Osteoblast (primary cell): ENCODE measurements around the gene TSSK6. TPM values are rescaled to one million over a fixed set of nuclear protein-coding genes. Genes with fewer than 3 reads are reported as not detected.
A peak's percentile ranks its signal among the peaks of the same experiment; 100 is the strongest.

Experiments
- DNase-seq: peaks from one replicate; pipeline ENCODE4 v3.0.0; 2011; ENCODE audit warnings: low spot score, mixed read lengths; ENCODE audit not compliant: insufficient read length; ENCODE audit errors: missing footprints
- H2AFZ ChIP-seq: 2 replicates; pipeline ENCODE4 v1.6.0; 2011; ENCODE audit warnings: mild to moderate bottlenecking, low read length
- H3K27ac ChIP-seq: 2 replicates; pipeline ENCODE4 v1.5.1; 2011; ENCODE audit warnings: mild to moderate bottlenecking, low read depth, low read length, moderate library complexity
- H3K27me3 ChIP-seq: 2 replicates; pipeline ENCODE4 v1.6.0; 2012; ENCODE audit warnings: mild to moderate bottlenecking, control low read depth, inconsistent platforms, low read length, moderate library complexity; ENCODE audit not compliant: insufficient read depth
- H3K36me3 ChIP-seq: 2 replicates; pipeline ENCODE4 v1.5.1; 2011; ENCODE audit warnings: mild to moderate bottlenecking, low read length, control low read depth, moderate library complexity; ENCODE audit not compliant: insufficient read depth
- H3K4me1 ChIP-seq: 2 replicates; pipeline ENCODE4 v1.5.1; 2011; ENCODE audit warnings: mild to moderate bottlenecking, low read length, control low read depth, moderate library complexity; ENCODE audit not compliant: insufficient read depth
- H3K4me2 ChIP-seq: 2 replicates; pipeline ENCODE4 v1.6.0; 2011; ENCODE audit warnings: mild to moderate bottlenecking, low read length; ENCODE audit not compliant: insufficient read depth
- H3K4me3 ChIP-seq: fragments of 200-600 bp; sonication (generic); 3 replicates; pipeline ENCODE4 v1.5.1; 2012; ENCODE audit warnings: mild to moderate bottlenecking, low read length, inconsistent platforms; ENCODE audit not compliant: insufficient read depth
- H3K79me2 ChIP-seq: 2 replicates; pipeline ENCODE4 v1.6.0; 2012; ENCODE audit warnings: mild to moderate bottlenecking, low read length, control low read depth, inconsistent platforms; ENCODE audit not compliant: insufficient read depth
- H3K9me3 ChIP-seq: 2 replicates; pipeline ENCODE4 v1.5.1; 2011; ENCODE audit warnings: low read depth, low read length, control low read depth
- H4K20me1 ChIP-seq: 2 replicates; pipeline ENCODE4 v1.6.0; 2012; ENCODE audit warnings: mild to moderate bottlenecking, low read length, control low read depth; ENCODE audit not compliant: insufficient read depth
- total RNA-seq: library from RNA; depleted of rRNA; stranded (reverse); fragments of >200 nt; gene quantifications from 2 replicates; pipeline ENCODE4 v1.2.3, GENCODE V29; 2012
- TF ChIP-seq, protein P1 (sequence below): IDR thresholded peaks from 2 replicates; pipeline ENCODE4 v1.5.1; 2011; ENCODE audit warnings: mild to moderate bottlenecking, low read depth, low read length, moderate library complexity; ENCODE audit errors: extremely low read depth

The TSSK6 gene
- total RNA-seq, 1 donor, result 4.3 TPM

DNA sequence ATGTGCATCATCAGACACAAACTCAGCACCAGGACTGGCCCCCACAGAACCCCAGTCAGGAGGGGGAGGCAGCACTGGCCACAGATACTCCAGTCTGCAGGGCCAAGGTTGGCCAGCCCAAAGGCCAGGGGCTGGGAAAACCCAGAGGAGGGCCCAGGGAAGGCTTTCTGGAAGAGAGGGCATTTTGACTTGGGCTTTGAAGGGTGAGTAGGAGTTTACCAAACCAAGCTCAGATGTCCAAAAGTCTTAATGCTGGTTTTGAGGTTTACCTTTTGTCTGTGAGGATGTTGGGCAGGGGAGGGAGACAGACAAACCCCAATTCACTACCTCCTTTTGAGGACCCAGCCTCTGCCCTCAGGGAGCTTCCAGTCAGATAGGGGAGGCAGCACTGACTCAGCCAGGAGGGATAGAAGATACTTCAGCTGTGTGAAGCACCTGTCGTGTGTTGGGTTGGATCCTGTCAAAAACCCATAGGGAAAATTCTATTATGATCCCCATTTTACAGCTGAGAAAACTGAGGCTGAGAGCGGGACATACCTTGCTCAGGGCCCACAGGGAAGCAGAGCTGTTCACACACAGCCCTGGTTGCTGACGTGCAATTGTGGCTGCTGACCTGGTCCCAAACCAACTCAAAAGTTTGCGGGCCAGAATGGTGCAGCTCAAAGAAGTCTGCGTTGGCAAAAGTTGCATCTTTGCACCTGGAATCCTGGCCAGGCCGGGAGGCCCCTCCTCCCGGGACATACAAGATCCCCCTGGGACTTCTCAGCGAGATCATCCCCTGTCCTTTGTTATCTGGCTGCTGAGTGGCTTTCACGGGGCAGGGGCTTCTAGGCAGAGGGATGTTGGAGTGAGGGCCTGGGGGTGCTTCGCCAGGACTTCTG is 35.9 kb upstream of the TSSK6 start:
- no peaks in the 10 kb centered on the region for H3K9me3 ChIP-seq
- peaks cover 7% of the 10 kb centered on the region for H3K27me3 ChIP-seq
- peak; percentile 82 for DNase-seq
- H2AFZ ChIP-seq, result peak overlapping the region; percentile 58
- no peaks in the 10 kb centered on the region for H4K20me1 ChIP-seq
- H3K4me2 ChIP-seq, result no peak overlapping the region
- no peak overlapping the region for H3K27ac ChIP-seq
- no peaks in the 10 kb centered on the region for H3K79me2 ChIP-seq
- no peaks in the 10 kb centered on the region for H3K36me3 ChIP-seq
- peaks cover 9% of the 10 kb centered on the region for H3K4me1 ChIP-seq
- TF ChIP-seq, protein P1, sequence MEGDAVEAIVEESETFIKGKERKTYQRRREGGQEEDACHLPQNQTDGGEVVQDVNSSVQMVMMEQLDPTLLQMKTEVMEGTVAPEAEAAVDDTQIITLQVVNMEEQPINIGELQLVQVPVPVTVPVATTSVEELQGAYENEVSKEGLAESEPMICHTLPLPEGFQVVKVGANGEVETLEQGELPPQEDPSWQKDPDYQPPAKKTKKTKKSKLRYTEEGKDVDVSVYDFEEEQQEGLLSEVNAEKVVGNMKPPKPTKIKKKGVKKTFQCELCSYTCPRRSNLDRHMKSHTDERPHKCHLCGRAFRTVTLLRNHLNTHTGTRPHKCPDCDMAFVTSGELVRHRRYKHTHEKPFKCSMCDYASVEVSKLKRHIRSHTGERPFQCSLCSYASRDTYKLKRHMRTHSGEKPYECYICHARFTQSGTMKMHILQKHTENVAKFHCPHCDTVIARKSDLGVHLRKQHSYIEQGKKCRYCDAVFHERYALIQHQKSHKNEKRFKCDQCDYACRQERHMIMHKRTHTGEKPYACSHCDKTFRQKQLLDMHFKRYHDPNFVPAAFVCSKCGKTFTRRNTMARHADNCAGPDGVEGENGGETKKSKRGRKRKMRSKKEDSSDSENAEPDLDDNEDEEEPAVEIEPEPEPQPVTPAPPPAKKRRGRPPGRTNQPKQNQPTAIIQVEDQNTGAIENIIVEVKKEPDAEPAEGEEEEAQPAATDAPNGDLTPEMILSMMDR, result no peak
- H3K4me3 ChIP-seq, result no peak overlapping the region

DNA sequence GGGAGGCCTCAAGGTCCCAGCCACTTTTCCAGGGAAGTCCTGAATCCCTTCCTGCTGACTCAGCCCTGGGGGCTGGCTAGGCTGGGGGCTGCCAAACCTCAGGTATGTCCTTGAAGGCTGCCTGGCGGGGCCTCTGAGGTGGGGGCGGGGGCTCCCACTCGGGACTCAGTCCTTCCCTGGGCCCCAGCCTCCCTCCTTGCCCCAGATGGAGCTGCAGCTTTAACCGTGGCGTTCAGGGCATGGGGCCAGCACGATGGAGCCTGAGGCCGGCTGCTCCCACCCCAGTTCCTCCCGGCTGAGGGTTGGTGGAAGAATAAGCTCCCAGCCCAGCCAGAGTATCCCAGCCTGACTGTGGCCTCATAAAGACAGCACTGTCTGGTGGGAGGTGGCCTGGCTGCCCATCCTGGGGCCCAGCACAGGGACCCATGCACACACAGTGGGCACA is 35.2 kb upstream of the TSSK6 start:
- peaks cover 9% of the 10 kb centered on the region for H3K4me1 ChIP-seq
- no peak overlapping the region for H3K4me2 ChIP-seq
- H3K27ac ChIP-seq, result no peak overlapping the region
- H4K20me1 ChIP-seq, result no peaks in the 10 kb centered on the region
- H3K4me3 ChIP-seq, result no peak overlapping the region
- no peak overlapping the region for H2AFZ ChIP-seq
- no peaks in the 10 kb centered on the region for H3K9me3 ChIP-seq
- no peaks in the 10 kb centered on the region for H3K36me3 ChIP-seq
- TF ChIP-seq, protein P1, result no peak
- peak; percentile 93 for DNase-seq
- no peaks in the 10 kb centered on the region for H3K79me2 ChIP-seq
- peaks cover 7% of the 10 kb centered on the region for H3K27me3 ChIP-seq

DNA sequence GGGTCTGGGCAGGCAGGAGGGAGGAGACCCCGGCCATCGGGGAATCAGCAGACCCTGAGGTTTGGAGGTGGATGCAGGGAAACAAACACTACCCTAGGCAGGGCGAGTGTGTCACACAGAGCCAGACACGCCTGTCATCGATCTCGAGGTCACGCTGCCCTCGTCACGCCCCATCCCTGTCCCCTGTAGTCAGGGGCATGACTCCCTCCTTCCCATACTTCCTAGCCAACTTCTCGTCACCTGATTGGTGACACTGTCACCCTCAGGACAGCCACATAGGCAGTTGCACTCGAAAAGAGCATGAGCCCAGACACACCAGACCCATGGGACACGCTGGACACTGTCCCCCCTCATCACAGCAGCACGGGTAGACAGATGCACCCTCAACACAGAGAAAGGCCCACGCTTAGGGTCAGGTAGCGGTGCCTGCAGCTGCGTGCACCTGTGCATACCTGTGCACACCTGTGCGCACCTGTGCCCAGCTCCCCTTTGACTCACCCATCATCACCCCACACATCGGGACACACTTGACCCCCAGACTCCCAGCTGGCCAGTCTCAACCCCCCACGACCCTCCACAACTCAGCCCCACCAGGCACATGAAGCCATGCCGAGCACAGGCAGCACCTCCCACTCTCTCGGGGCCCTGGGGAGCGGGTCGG is 34.6 kb upstream of the TSSK6 start:
- no peak overlapping the region for H3K4me2 ChIP-seq

More for the DNA sequence above, 34.6 kb upstream of the TSSK6 start:
- peak; percentile 80 for DNase-seq
- H3K36me3 ChIP-seq, result no peaks in the 10 kb centered on the region
- TF ChIP-seq, protein P1, result no peak
- H3K27me3 ChIP-seq, result peaks cover 7% of the 10 kb centered on the region
- no peaks in the 10 kb centered on the region for H3K79me2 ChIP-seq
- H3K27ac ChIP-seq, result no peak overlapping the region
- H2AFZ ChIP-seq, result no peak overlapping the region
- no peaks in the 10 kb centered on the region for H3K9me3 ChIP-seq
- H3K4me3 ChIP-seq, result no peak overlapping the region
- H3K4me1 ChIP-seq, result peaks cover 9% of the 10 kb centered on the region
- H4K20me1 ChIP-seq, result no peaks in the 10 kb centered on the region
